Measurements from ENCODE around the gene POMP. TPM values are rescaled to one million over a fixed set of nuclear protein-coding genes. Genes with fewer than 3 reads are reported as not detected.
A peak's percentile ranks its signal among the peaks of the same experiment; 100 is the strongest.

Gene POMP
- polyA plus RNA-seq, 2 of the 4 experiments (the other 2 are of a cell fraction), result 105 to 111 TPM

GRCh38 chr13:28707629-28708427 lies 48.9 kb downstream of the POMP start:
- no peak for DNase-seq (ENCODE audit: low read depth in 1 of 2, low spot score in 1 of 2)
- Histone ChIP-seq H3K27ac (no peak overlapping the region), H3K9me3 (no peaks in the 10 kb centered on the region), H3K4me3 (no peak overlapping the region), H3K4me2 (no peak overlapping the region), H3K4me1 (peaks cover 11% of the 10 kb centered on the region; the same call in 2 of the 3 replicates)
- ChIA-PET POLR2A (no interaction called here), CTCF (interaction anchor here (1.2 kb wide), 1 partner anchor 10 kb away, joined by 3 read pairs; no protein-coding TSS in a partner anchor)
- 94% methylated on average over 5 of the region's 5 CpGs for WGBS (ENCODE audit: missing lambda C conversion rate)
- no peak for FAIRE-seq
- TF ChIP-seq MAFK (IDR thresholded peaks at IDR 0.05; ENCODE audit: partially characterized antibody), result peak; percentile 6
- TF ChIP-seq, protein P1, sequence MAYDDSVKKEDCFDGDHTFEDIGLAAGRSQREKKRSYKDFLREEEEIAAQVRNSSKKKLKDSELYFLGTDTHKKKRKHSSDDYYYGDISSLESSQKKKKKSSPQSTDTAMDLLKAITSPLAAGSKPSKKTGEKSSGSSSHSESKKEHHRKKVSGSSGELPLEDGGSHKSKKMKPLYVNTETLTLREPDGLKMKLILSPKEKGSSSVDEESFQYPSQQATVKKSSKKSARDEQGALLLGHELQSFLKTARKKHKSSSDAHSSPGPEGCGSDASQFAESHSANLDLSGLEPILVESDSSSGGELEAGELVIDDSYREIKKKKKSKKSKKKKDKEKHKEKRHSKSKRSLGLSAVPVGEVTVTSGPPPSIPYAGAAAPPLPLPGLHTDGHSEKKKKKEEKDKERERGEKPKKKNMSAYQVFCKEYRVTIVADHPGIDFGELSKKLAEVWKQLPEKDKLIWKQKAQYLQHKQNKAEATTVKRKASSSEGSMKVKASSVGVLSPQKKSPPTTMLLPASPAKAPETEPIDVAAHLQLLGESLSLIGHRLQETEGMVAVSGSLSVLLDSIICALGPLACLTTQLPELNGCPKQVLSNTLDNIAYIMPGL (CRISPR knock-in tag; IDR thresholded peaks at IDR 0.05; ENCODE audit: borderline replicate concordance), result no peak
- no peak for TF ChIP-seq JUNB (IDR thresholded peaks at IDR 0.05)
- no peak for ATAC-seq

DNA sequence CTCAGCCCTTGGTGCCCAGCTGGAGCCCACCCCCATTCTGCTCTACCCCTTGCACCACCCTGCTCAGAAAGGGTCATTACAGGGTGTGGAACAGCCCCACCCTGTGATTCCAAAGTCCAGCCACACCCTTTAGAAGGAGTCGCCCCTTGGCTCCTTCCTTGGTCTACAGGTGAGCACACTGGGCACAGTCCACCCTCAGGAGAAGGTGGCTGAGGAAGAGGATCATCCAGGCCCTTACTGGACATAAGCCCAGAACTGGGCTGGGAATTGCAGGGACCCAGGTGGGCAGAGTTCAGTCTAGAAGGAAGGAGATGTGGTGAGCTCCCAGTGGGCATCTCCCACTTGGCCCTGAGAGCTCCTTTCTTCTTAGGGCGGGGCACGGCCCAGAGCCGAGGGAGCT lies 51.2 kb downstream of the POMP start:
- Histone ChIP-seq H3K4me3 (no peak overlapping the region), H3K4me2 (no peak overlapping the region), H3K4me1 (peaks cover 11% of the 10 kb centered on the region; the same call in 2 of the 3 replicates), H3K27ac (no peak overlapping the region), H3K9me3 (no peaks in the 10 kb centered on the region)
- CTCF ChIA-PET, result interaction anchor here (0.7 kb wide), 1 partner anchor 65 kb away, joined by 3 read pairs; no protein-coding TSS in a partner anchor
- FAIRE-seq (no peak), ATAC-seq (no peak), DNase-seq (ENCODE audit: low read depth in 1 of 2, low spot score in 1 of 2) (no peak)
- 100% methylated on average over 3 of the region's 4 CpGs for WGBS (ENCODE audit: missing lambda C conversion rate)
- TF ChIP-seq HOXB5 (CRISPR knock-in tag; IDR thresholded peaks at IDR 0.05), result no peak
- no peak for TF ChIP-seq ESRRA (IDR thresholded peaks at IDR 0.05; ENCODE audit: borderline replicate concordance, low read length)
- TF ChIP-seq ZC3H11A (IDR thresholded peaks at IDR 0.05), result no peak
- TF ChIP-seq TP53 (CRISPR knock-in tag; IDR thresholded peaks at IDR 0.05), result no peak
- no peak for TF ChIP-seq RCOR1 (IDR thresholded peaks at IDR 0.05; ENCODE audit: low read depth, low read length)
- POLR2A ChIA-PET, result interaction anchor here (0.7 kb wide), 1 partner anchor 9 kb away, joined by 3 read pairs; the partner anchor contains the start of gene SLC46A3

- no peak overlapping the region for H3K4me2 ChIP-seq
- ATAC-seq (no peak), DNase-seq (ENCODE audit: low read depth in 1 of 2, low spot score in 1 of 2) (no peak), FAIRE-seq (no peak)
- ChIA-PET CTCF (no interaction called here), POLR2A (no interaction called here)
- peaks cover 28% of the 10 kb centered on the region for H3K4me1 ChIP-seq
- TF ChIP-seq CBX8 (IDR thresholded peaks at IDR 0.05), result no peak
- TF ChIP-seq CEBPB (IDR thresholded peaks at IDR 0.05), result no peak
- TF ChIP-seq, protein P2, sequence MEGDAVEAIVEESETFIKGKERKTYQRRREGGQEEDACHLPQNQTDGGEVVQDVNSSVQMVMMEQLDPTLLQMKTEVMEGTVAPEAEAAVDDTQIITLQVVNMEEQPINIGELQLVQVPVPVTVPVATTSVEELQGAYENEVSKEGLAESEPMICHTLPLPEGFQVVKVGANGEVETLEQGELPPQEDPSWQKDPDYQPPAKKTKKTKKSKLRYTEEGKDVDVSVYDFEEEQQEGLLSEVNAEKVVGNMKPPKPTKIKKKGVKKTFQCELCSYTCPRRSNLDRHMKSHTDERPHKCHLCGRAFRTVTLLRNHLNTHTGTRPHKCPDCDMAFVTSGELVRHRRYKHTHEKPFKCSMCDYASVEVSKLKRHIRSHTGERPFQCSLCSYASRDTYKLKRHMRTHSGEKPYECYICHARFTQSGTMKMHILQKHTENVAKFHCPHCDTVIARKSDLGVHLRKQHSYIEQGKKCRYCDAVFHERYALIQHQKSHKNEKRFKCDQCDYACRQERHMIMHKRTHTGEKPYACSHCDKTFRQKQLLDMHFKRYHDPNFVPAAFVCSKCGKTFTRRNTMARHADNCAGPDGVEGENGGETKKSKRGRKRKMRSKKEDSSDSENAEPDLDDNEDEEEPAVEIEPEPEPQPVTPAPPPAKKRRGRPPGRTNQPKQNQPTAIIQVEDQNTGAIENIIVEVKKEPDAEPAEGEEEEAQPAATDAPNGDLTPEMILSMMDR (IDR thresholded peaks at IDR 0.05), result no peak
- TF ChIP-seq RARB (CRISPR knock-in tag; IDR thresholded peaks at IDR 0.05), result no peak
- TF ChIP-seq HDAC2 (IDR thresholded peaks at IDR 0.05), result no peak
- TF ChIP-seq JUN (IDR thresholded peaks at IDR 0.05), result no peak
- no peak for TF ChIP-seq RAD21 (conservative IDR thresholded peaks at IDR 0.05 in 1 of 2, IDR thresholded peaks at IDR 0.05 in 1 of 2)
- TF ChIP-seq ELK1 (IDR thresholded peaks at IDR 0.05; ENCODE audit: low read depth, low read length), result no peak
- no peak for TF ChIP-seq BHLHE40 (IDR thresholded peaks at IDR 0.05; ENCODE audit: low read depth, low read length)
- no peak for TF ChIP-seq KDM5A (IDR thresholded peaks at IDR 0.05)
- TF ChIP-seq EP300 (IDR thresholded peaks at IDR 0.05), result no peak
- TF ChIP-seq GATA3 (IDR thresholded peaks at IDR 0.05; ENCODE audit: borderline replicate concordance), result no peak
- TF ChIP-seq MAFK (IDR thresholded peaks at IDR 0.05; ENCODE audit: partially characterized antibody), result no peak
- TF ChIP-seq POLR2AphosphoS2 (conservative IDR thresholded peaks at IDR 0.05; ENCODE audit: low read length), result no peak
- TF ChIP-seq, protein P3, sequence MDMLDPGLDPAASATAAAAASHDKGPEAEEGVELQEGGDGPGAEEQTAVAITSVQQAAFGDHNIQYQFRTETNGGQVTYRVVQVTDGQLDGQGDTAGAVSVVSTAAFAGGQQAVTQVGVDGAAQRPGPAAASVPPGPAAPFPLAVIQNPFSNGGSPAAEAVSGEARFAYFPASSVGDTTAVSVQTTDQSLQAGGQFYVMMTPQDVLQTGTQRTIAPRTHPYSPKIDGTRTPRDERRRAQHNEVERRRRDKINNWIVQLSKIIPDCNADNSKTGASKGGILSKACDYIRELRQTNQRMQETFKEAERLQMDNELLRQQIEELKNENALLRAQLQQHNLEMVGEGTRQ (IDR thresholded peaks at IDR 0.05), result no peak
- no peak for TF ChIP-seq ZNF302 (CRISPR knock-in tag; IDR thresholded peaks at IDR 0.05)
- TF ChIP-seq FOSL2 (IDR thresholded peaks at IDR 0.05), result no peak
- no peak for TF ChIP-seq FOSL2 (CRISPR knock-in tag; IDR thresholded peaks at IDR 0.05)
- 72% methylated on average over 1 of the region's 1 CpG for WGBS (ENCODE audit: missing lambda C conversion rate)
- H3K9me3 ChIP-seq, result no peaks in the 10 kb centered on the region
- no peak overlapping the region for H3K4me3 ChIP-seq
- no peak overlapping the region for H3K27ac ChIP-seq
Observed at GRCh38 chr13:28714651-28715050, 55.7 kb downstream of the POMP start.

All from A549 (cell line).